LNCAP (cell line): Measurements from ENCODE around the gene TMEM270.

Source experiments
- CTCF ChIP-seq: fragments of 450-650 bp; IDR thresholded peaks from 2 replicates; pipeline ENCODE4 v1.5.1; 2017; ENCODE audit warnings: mild to moderate bottlenecking

The TMEM270 gene

DNA sequence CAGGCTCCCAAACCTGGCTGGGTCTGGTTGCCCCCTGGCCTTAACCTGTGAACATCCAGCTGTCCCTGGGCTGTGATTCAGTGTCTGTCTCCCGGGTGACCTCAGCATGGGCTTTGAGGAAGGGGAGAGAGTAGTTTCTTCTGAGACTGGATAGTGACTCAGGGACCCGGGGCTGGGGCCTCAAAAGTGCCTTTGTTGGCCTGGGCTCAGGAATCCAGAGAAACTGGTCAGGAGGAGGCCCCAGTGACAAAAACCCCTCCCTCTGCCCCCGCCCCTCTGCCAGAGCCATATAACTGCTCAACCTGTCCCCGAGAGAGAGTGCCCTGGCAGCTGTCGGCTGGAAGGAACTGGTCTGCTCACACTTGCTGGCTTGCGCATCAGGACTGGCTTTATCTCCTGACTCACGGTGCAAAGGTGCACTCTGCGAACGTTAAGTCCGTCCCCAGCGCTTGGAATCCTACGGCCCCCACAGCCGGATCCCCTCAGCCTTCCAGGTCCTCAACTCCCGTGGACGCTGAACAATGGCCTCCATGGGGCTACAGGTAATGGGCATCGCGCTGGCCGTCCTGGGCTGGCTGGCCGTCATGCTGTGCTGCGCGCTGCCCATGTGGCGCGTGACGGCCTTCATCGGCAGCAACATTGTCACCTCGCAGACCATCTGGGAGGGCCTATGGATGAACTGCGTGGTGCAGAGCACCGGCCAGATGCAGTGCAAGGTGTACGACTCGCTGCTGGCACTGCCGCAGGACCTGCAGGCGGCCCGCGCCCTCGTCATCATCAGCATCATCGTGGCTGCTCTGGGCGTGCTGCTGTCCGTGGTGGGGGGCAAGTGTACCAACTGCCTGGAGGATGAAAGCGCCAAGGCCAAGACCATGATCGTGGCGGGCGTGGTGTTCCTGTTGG, 30.0 kb upstream of the TMEM270 start, which contains the start of gene CLDN4:
Gene CLDN4 (plus strand): TSS at position 316 of the 903 bp plus-strand sequence. CDS start 206 bp downstream, at position 522.
- TF ChIP-seq CTCF = no peak

DNA sequence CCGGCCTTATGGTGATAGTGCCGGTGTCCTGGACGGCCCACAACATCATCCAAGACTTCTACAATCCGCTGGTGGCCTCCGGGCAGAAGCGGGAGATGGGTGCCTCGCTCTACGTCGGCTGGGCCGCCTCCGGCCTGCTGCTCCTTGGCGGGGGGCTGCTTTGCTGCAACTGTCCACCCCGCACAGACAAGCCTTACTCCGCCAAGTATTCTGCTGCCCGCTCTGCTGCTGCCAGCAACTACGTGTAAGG, 29.4 kb upstream of the TMEM270 start:
- TF ChIP-seq CTCF = no peak

DNA sequence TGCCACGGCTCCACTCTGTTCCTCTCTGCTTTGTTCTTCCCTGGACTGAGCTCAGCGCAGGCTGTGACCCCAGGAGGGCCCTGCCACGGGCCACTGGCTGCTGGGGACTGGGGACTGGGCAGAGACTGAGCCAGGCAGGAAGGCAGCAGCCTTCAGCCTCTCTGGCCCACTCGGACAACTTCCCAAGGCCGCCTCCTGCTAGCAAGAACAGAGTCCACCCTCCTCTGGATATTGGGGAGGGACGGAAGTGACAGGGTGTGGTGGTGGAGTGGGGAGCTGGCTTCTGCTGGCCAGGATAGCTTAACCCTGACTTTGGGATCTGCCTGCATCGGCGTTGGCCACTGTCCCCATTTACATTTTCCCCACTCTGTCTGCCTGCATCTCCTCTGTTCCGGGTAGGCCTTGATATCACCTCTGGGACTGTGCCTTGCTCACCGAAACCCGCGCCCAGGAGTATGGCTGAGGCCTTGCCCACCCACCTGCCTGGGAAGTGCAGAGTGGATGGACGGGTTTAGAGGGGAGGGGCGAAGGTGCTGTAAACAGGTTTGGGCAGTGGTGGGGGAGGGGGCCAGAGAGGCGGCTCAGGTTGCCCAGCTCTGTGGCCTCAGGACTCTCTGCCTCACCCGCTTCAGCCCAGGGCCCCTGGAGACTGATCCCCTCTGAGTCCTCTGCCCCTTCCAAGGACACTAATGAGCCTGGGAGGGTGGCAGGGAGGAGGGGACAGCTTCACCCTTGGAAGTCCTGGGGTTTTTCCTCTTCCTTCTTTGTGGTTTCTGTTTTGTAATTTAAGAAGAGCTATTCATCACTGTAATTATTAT, 28.9 kb upstream of the TMEM270 start:
- TF ChIP-seq CTCF = no peak

DNA sequence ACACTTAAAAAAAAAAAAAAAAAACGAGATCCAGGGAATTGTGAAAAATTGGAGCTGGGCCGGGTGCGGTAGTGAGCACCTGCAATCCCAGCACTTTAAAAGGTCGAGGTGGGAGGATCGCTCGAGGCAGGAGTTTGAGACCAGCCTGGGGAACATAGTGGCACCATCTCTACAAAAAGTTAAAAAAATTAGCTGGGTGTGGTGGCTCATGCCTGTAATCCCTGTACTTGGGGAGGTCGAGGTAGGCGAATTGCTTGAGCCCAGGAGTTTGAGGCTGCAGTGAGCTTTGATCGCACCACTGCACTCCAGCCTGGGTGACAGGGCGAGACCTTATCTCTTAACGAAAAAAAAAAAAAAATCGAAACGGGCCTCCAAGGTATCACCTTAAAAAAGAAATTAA, 28.2 kb upstream of the TMEM270 start:
- no peak for TF ChIP-seq CTCF

- no peak for TF ChIP-seq CTCF
Observed at GRCh38 chr7:73833251-73833919, 27.6 kb upstream of the TMEM270 start.

DNA sequence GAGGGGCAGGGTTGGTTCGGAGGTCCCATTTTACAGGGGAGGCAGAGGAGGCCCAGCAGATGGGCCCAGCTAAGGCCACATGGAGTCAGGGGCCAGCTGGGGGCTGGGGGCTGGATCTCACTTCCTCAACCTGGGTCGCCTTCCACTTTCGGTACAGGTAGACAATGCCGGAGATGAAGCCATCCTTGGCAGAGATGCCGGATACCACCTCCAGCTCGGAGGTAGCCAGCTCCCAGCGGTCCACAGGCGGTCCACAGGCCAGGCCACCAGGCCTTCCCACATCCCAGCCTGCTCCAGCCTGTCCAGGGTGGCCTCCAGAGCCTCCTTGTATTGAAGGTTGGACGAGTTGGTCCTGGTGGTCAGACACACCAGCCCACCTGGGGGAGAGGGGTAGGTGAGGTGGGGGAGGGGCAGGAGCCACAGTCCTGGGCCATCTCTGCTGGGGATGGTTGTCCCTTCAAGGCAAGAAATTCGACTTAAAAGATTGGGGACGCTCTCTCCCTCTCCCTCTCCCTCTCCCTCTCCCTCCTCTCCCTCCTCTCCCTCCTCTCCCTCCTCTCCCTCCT, 26.2 kb upstream of the TMEM270 start:
- TF ChIP-seq CTCF = no peak

GRCh38 chr7:73838642-73839041, 22.3 kb upstream of the TMEM270 start:
- TF ChIP-seq CTCF = no peak
